Suprapubic skin (tissue), 4 donors: ENCODE data around the gene USP7. TPM values are rescaled to one million over a fixed set of nuclear protein-coding genes. Genes with fewer than 3 reads are reported as not detected.

ENCODE experiments used
- DNase-seq, 2 donors: peaks; one replicate each; pipeline ENCODE4 v3.0.0-alpha.2; 2019; ENCODE audit warnings: low spot score in 2 of 2
- H3K27ac ChIP-seq: fragments of 200-600 bp; sonication (generic); one replicate; pipeline ENCODE4 v1.5.1; 2019
- H3K27me3 ChIP-seq: fragments of 200-600 bp; sonication (generic); one replicate; pipeline ENCODE4 v1.5.1; 2019
- H3K36me3 ChIP-seq: fragments of 200-600 bp; sonication (generic); one replicate; pipeline ENCODE4 v1.5.1; 2019
- H3K4me1 ChIP-seq: fragments of 200-600 bp; sonication (generic); one replicate; pipeline ENCODE4 v1.5.1; 2019
- H3K4me3 ChIP-seq: fragments of 200-600 bp; sonication (generic); one replicate; pipeline ENCODE4 v1.5.1; 2019; ENCODE audit warnings: mild to moderate bottlenecking
- H3K9me3 ChIP-seq: fragments of 200-600 bp; sonication (generic); one replicate; pipeline ENCODE4 v1.5.1; 2019
- CTCF ChIP-seq, 2 donors: fragments of 200-600 bp in 1 of 2; fragments of 450-650 bp in 1 of 2; sonication (generic) in 1 of 2; IDR thresholded peaks; one replicate each; pipeline ENCODE4 v1.5.1; 2016 to 2019; ENCODE audit warnings: antibody characterized with exemption in 2 of 2, mild to moderate bottlenecking in 1 of 2, moderate library complexity in 1 of 2
- EP300 ChIP-seq: sonication (generic); formaldehyde crosslinking; IDR thresholded peaks from one replicate; pipeline ENCODE4 v1.6.1; 2017; ENCODE audit warnings: antibody characterized with exemption
- POLR2A ChIP-seq, 2 donors: fragments of 450-650 bp; IDR thresholded peaks; one replicate each; pipeline ENCODE4 v1.6.1; 2017; ENCODE audit warnings: antibody characterized with exemption in 2 of 2, mild to moderate bottlenecking in 2 of 2, moderate library complexity in 2 of 2
- POLR2AphosphoS5 ChIP-seq, 3 donors: sonication (generic); formaldehyde crosslinking; IDR thresholded peaks; one replicate each; pipeline ENCODE4 v1.6.1; 2017; ENCODE audit warnings: antibody characterized with exemption in 3 of 3
- WGBS: methylation state at CpG from one replicate; pipeline ENCODE4 v1.1.5; 2018; 5-methylcytosine and 5-hydroxymethylcytosine counted together
- total RNA-seq, 4 donors: library from RNA; depleted of rRNA; stranded (reverse); fragments of >200 nt; gene quantifications; one replicate each; pipeline ENCODE4 v1.1.0, GENCODE V29; 2016

Gene USP7
- total RNA-seq, 4 donors from 2014 or later: 94.7 to 135 (median 119) TPM

GRCh38 chr16:8848939-8849391, 114.7 kb downstream of the USP7 start:
- no peak for TF ChIP-seq CTCF (IDR thresholded peaks at IDR 0.05)
- no peak for TF ChIP-seq POLR2A (IDR thresholded peaks at IDR 0.05)
- no peak for TF ChIP-seq EP300
- no peak for TF ChIP-seq POLR2AphosphoS5 (IDR thresholded peaks at IDR 0.05)
- Histone ChIP-seq H3K4me1 (peaks cover 8% of the 10 kb centered on the region), H3K9me3 (no peaks in the 10 kb centered on the region), H3K27ac (no peak overlapping the region), H3K36me3 (peaks cover 37% of the 10 kb centered on the region), H3K4me3 (no peak overlapping the region), H3K27me3 (no peaks in the 10 kb centered on the region)
- 76% methylated on average over 8 of the region's 8 CpGs for WGBS
- no peak for DNase-seq

- TF ChIP-seq POLR2AphosphoS5 (IDR thresholded peaks at IDR 0.05) (no peak), POLR2A (IDR thresholded peaks at IDR 0.05) (no peak), CTCF (IDR thresholded peaks at IDR 0.05) (no peak), EP300 (no peak)
- 89% methylated on average over 22 of the region's 26 CpGs for WGBS
- Histone ChIP-seq H3K27me3 (no peaks in the 10 kb centered on the region), H3K4me1 (peaks cover 8% of the 10 kb centered on the region), H3K4me3 (no peak overlapping the region), H3K9me3 (no peaks in the 10 kb centered on the region), H3K27ac (no peak overlapping the region), H3K36me3 (peaks cover 34% of the 10 kb centered on the region)
- DNase-seq: no peak
Observed at GRCh38 chr16:8848231-8848938, 115.3 kb downstream of the USP7 start.

GRCh38 chr16:8847623-8848022, 116.1 kb downstream of the USP7 start:
- H3K36me3 ChIP-seq: peaks cover 29% of the 10 kb centered on the region
- no peaks in the 10 kb centered on the region for H3K27me3 ChIP-seq
- H3K9me3 ChIP-seq: no peaks in the 10 kb centered on the region
- H3K4me1 ChIP-seq: peaks cover 11% of the 10 kb centered on the region
- no peak overlapping the region for H3K4me3 ChIP-seq
- no peak for TF ChIP-seq POLR2A (IDR thresholded peaks at IDR 0.05)
- no peak for TF ChIP-seq CTCF (IDR thresholded peaks at IDR 0.05)
- no peak for TF ChIP-seq POLR2AphosphoS5 (IDR thresholded peaks at IDR 0.05)
- no peak for TF ChIP-seq EP300
- no peak overlapping the region for H3K27ac ChIP-seq
- no peak for DNase-seq
- WGBS: 100% methylated on average over 2 of the region's 15 CpGs

- no peaks in the 10 kb centered on the region for H3K27me3 ChIP-seq
- no peak for DNase-seq
- H3K9me3 ChIP-seq: no peaks in the 10 kb centered on the region
- 76% methylated on average over 13 of the region's 13 CpGs for WGBS
- TF ChIP-seq POLR2AphosphoS5 (IDR thresholded peaks at IDR 0.05) (no peak), EP300 (no peak), POLR2A (IDR thresholded peaks at IDR 0.05) (no peak), CTCF (IDR thresholded peaks at IDR 0.05) (no peak)
- H3K4me3 ChIP-seq: no peak overlapping the region
- peaks cover 29% of the 10 kb centered on the region for H3K36me3 ChIP-seq
- no peak overlapping the region for H3K27ac ChIP-seq
- H3K4me1 ChIP-seq: peaks cover 11% of the 10 kb centered on the region
Observed at GRCh38 chr16:8847145-8847544, 116.6 kb downstream of the USP7 start.

GRCh38 chr16:8846401-8846932, 117.2 kb downstream of the USP7 start:
- Histone ChIP-seq H3K36me3 (peaks cover 29% of the 10 kb centered on the region), H3K27me3 (no peaks in the 10 kb centered on the region), H3K4me1 (peaks cover 11% of the 10 kb centered on the region), H3K4me3 (no peak overlapping the region), H3K27ac (no peak overlapping the region), H3K9me3 (no peaks in the 10 kb centered on the region)
- WGBS: 90% methylated on average over 7 of the region's 10 CpGs
- TF ChIP-seq POLR2AphosphoS5 (IDR thresholded peaks at IDR 0.05): no peak
- TF ChIP-seq CTCF (IDR thresholded peaks at IDR 0.05): no peak
- TF ChIP-seq POLR2A (IDR thresholded peaks at IDR 0.05): no peak
- no peak for TF ChIP-seq EP300
- no peak for DNase-seq
